Measurements from ENCODE around the gene FCRLA. TPM values are rescaled to one million over a fixed set of nuclear protein-coding genes. Genes with fewer than 3 reads are reported as not detected.

The FCRLA gene
- total RNA-seq, 1 donor from 2014 or later = 0.32 TPM

- Histone ChIP-seq H3K4me3 (no peak overlapping the region), H3K4me1 (no peaks in the 10 kb centered on the region), H3K27me3 (no peaks in the 10 kb centered on the region), H3K9me3 (no peaks in the 10 kb centered on the region), H3K36me3 (no peaks in the 10 kb centered on the region), H3K27ac (no peak overlapping the region)
- intact Hi-C loops (cut with DNase I) = no loop called here
- TF ChIP-seq CTCF (IDR thresholded peaks at IDR 0.05) = no peak
- DNase-seq (no peak), ATAC-seq (peak; percentile 34)
Observed at GRCh38 chr1:161718559-161719324, 11.7 kb downstream of the FCRLA start.

- TF ChIP-seq CTCF (IDR thresholded peaks at IDR 0.05) = no peak
- no peaks in the 10 kb centered on the region for H3K4me1 ChIP-seq
- no peak overlapping the region for H3K27ac ChIP-seq
- ATAC-seq (no peak), DNase-seq (no peak)
- no peaks in the 10 kb centered on the region for H3K36me3 ChIP-seq
- no peak overlapping the region for H3K4me3 ChIP-seq
- no peaks in the 10 kb centered on the region for H3K27me3 ChIP-seq
- H3K9me3 ChIP-seq = no peaks in the 10 kb centered on the region
- intact Hi-C loops (cut with DNase I) = no loop called here
Observed at GRCh38 chr1:161719325-161719611, 12.2 kb downstream of the FCRLA start.

- Histone ChIP-seq H3K27me3 (no peaks in the 10 kb centered on the region), H3K4me3 (no peak overlapping the region), H3K36me3 (no peaks in the 10 kb centered on the region), H3K9me3 (no peaks in the 10 kb centered on the region), H3K4me1 (no peaks in the 10 kb centered on the region), H3K27ac (no peak overlapping the region)
- ATAC-seq = no peak
- DNase-seq = no peak
- intact Hi-C loops (cut with DNase I) = no loop called here
- no peak for TF ChIP-seq CTCF (IDR thresholded peaks at IDR 0.05)
Observed at GRCh38 chr1:161720422-161720821, 13.4 kb downstream of the FCRLA start.

- no peak within 1 kb of the TSS for H3K4me3 ChIP-seq
- no peaks in the 10 kb centered on the region for H3K9me3 ChIP-seq
- H3K27me3 ChIP-seq = no peaks in the 10 kb centered on the region
- intact Hi-C loops (cut with DNase I) = no loop called here
- DNase-seq (no peak), ATAC-seq (no peak)
- H3K4me1 ChIP-seq = peaks cover 5% of the 10 kb centered on the region
- H3K36me3 ChIP-seq = no peaks in the 10 kb centered on the region
- H3K27ac ChIP-seq = no peak within 1 kb of the TSS
- no peak for TF ChIP-seq CTCF (IDR thresholded peaks at IDR 0.05)
Observed at GRCh38 chr1:161720956-161721737, 14.1 kb downstream of the FCRLA start, which contains the start of gene FCRLB. FCRLB (plus strand) TSS chr1:161721544; CDS start chr1:161722673, 1,129 bp downstream.

- Histone ChIP-seq H3K27ac (no peak overlapping the region), H3K36me3 (no peaks in the 10 kb centered on the region), H3K27me3 (no peaks in the 10 kb centered on the region), H3K9me3 (no peaks in the 10 kb centered on the region), H3K4me3 (no peak overlapping the region), H3K4me1 (peaks cover 5% of the 10 kb centered on the region)
- intact Hi-C loops (cut with DNase I) = no loop called here
- DNase-seq (no peak), ATAC-seq (peak; percentile 49)
- no peak for TF ChIP-seq CTCF (IDR thresholded peaks at IDR 0.05)
Observed at GRCh38 chr1:161721738-161722343, 14.8 kb downstream of the FCRLA start.
